ENCODE results near the gene MUC5AC. TPM values are rescaled to one million over a fixed set of nuclear protein-coding genes. Genes with fewer than 3 reads are reported as not detected.

MUC5AC gene
- total RNA-seq, 1 experiment from 2014 or later = under 0.01 TPM

GRCh38 chr11:1109101-1109917, 48.4 kb upstream of the MUC5AC start:
- POLR2A ChIA-PET = no interaction called here
- no peaks in the 10 kb centered on the region for H3K4me1 Mint-ChIP-seq
- no peaks in the 10 kb centered on the region for H3K27me3 Mint-ChIP-seq (ENCODE audit: low read depth)
- no peak overlapping the region for H3K4me3 Mint-ChIP-seq
- no peaks in the 10 kb centered on the region for H3K36me3 Mint-ChIP-seq
- DNase-seq (ENCODE audit: low spot score) = no peak
- no peak for ATAC-seq
- CTCF ChIA-PET = no interaction called here
- peaks cover 8% of the 10 kb centered on the region; the same call in 1 of the 2 replicates for H3K9me3 Mint-ChIP-seq
- no peak overlapping the region for H3K27ac Mint-ChIP-seq
- TF ChIP-seq FOXK1 (CRISPR knock-in tag; IDR thresholded peaks at IDR 0.05) (no peak), JUN (CRISPR knock-in tag; IDR thresholded peaks at IDR 0.05) (no peak), SMAD3 (CRISPR knock-in tag; IDR thresholded peaks at IDR 0.05; ENCODE audit: borderline replicate concordance) (no peak), NFE2L1 (CRISPR knock-in tag; IDR thresholded peaks at IDR 0.05) (no peak), ZNF317 (CRISPR knock-in tag; IDR thresholded peaks at IDR 0.05; ENCODE audit: borderline replicate concordance, low read depth) (no peak), NR3C1 (CRISPR knock-in tag; conservative IDR thresholded peaks at IDR 0.05; ENCODE audit: low read depth) (no peak), ATF2 (CRISPR knock-in tag; IDR thresholded peaks at IDR 0.05; ENCODE audit: borderline replicate concordance, low read depth) (no peak), ETV6 (CRISPR knock-in tag; IDR thresholded peaks at IDR 0.05) (no peak), HMGA2 (CRISPR knock-in tag; IDR thresholded peaks at IDR 0.05) (no peak), MXD4 (CRISPR knock-in tag; IDR thresholded peaks at IDR 0.05; ENCODE audit: borderline replicate concordance) (no peak), ZNF121 (CRISPR knock-in tag; IDR thresholded peaks at IDR 0.05) (no peak), ARID4B (CRISPR knock-in tag; IDR thresholded peaks at IDR 0.05; ENCODE audit: borderline replicate concordance) (no peak), IRF2 (CRISPR knock-in tag; IDR thresholded peaks at IDR 0.05; ENCODE audit: borderline replicate concordance, low read depth) (no peak)
- TF ChIP-seq, protein P1, sequence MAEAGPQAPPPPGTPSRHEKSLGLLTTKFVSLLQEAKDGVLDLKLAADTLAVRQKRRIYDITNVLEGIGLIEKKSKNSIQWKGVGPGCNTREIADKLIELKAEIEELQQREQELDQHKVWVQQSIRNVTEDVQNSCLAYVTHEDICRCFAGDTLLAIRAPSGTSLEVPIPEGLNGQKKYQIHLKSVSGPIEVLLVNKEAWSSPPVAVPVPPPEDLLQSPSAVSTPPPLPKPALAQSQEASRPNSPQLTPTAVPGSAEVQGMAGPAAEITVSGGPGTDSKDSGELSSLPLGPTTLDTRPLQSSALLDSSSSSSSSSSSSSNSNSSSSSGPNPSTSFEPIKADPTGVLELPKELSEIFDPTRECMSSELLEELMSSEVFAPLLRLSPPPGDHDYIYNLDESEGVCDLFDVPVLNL (CRISPR knock-in tag; IDR thresholded peaks at IDR 0.05; ENCODE audit: borderline replicate concordance, low read depth) = no peak
- TF ChIP-seq, protein P2, sequence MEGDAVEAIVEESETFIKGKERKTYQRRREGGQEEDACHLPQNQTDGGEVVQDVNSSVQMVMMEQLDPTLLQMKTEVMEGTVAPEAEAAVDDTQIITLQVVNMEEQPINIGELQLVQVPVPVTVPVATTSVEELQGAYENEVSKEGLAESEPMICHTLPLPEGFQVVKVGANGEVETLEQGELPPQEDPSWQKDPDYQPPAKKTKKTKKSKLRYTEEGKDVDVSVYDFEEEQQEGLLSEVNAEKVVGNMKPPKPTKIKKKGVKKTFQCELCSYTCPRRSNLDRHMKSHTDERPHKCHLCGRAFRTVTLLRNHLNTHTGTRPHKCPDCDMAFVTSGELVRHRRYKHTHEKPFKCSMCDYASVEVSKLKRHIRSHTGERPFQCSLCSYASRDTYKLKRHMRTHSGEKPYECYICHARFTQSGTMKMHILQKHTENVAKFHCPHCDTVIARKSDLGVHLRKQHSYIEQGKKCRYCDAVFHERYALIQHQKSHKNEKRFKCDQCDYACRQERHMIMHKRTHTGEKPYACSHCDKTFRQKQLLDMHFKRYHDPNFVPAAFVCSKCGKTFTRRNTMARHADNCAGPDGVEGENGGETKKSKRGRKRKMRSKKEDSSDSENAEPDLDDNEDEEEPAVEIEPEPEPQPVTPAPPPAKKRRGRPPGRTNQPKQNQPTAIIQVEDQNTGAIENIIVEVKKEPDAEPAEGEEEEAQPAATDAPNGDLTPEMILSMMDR (IDR thresholded peaks at IDR 0.05) = no peak
- TF ChIP-seq, protein P3, sequence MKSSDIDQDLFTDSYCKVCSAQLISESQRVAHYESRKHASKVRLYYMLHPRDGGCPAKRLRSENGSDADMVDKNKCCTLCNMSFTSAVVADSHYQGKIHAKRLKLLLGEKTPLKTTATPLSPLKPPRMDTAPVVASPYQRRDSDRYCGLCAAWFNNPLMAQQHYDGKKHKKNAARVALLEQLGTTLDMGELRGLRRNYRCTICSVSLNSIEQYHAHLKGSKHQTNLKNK (CRISPR knock-in tag; IDR thresholded peaks at IDR 0.05) = no peak
- TF ChIP-seq, protein P4, sequence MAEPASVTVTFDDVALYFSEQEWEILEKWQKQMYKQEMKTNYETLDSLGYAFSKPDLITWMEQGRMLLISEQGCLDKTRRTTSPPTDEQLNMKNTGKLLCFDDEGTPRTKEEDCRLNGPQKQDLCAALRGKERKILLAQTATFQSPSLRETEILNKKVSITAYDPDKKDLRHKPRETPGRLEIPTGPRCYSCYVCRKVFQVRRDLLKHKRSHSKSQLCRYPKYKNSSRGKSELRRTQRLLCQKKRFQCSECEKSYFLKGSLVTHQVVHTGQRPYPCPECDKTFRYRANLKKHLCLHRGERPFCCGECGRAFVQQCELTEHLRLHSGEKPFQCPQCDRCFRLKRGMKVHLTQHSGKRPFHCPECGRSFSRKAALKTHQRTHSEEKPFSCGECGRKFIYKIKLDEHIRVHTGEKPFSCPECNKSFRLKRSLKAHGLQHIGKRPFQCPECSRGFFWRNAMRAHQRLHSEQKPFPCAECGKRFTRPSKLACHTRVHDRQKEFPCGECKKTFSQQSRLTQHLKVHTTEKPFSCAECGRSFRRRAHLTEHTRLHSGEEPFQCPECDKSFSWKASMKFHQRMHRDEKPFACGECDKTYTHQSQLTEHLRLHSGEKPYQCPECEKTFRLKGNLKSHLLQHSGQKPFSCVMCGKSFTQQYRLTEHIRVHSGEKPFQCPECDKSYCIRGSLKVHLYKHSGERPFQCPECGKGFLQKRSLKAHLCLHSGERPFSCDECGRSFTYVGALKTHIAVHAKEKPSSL (CRISPR knock-in tag; conservative IDR thresholded peaks at IDR 0.05) = no peak
